B cell (primary cell): Measurements from ENCODE around the gene PCBP2.

ENCODE experiments used
- EZH2 ChIP-seq: IDR thresholded peaks from 2 replicates; pipeline ENCODE4 v1.6.1; 2012; ENCODE audit warnings: borderline replicate concordance, low read depth, mild to moderate bottlenecking, moderate library complexity, low read length; ENCODE audit not compliant: insufficient read depth, poor library complexity, severe bottlenecking
- TF ChIP-seq, protein P1 (sequence below): fragments of 200-600 bp; IDR thresholded peaks from one replicate; pipeline ENCODE4 v1.8.0; 2022; ENCODE audit warnings: antibody characterized with exemption, mild to moderate bottlenecking

DNA sequence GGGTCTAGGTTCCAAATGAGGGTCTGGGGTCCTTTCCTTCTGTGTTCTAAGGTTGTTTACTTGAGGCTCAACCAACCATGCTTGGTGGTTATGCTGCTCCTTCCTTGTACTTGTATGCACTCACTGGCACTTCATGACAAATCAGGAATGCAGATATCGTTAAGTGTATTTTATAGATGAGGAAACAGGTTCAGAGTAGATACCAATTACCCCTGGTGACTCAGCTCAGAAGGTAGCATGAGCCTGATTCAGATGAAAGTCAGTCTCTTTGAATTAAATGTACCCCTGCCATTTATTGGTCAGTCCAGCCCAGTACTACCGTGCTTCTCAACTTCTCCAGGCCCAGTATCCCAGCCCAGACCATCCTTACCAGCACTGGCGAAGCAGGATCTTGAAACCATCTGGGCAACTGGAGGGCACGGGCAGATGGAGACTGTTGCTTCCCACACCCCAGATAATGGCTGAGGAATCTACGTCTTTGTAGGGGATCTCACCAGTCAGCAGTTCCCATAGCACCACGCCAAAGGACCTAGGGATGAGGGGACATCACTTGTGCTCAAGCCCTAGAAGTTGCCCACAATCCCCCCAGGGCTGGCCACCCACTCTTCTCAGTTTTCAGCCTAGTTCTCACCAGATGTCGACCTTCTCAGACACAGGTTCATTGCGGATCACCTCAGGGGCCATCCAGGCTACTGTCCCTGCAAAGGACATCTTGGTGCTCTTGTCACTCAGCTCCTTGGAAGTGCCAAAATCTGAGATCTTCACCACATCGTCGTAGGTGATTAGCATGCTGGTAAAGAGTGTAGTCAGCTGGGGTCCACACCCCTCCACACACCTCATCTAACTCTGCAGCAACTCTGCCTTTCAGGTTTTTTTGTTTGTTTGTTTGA is 33.0 kb downstream of the PCBP2 start:
- TF ChIP-seq, protein P1, sequence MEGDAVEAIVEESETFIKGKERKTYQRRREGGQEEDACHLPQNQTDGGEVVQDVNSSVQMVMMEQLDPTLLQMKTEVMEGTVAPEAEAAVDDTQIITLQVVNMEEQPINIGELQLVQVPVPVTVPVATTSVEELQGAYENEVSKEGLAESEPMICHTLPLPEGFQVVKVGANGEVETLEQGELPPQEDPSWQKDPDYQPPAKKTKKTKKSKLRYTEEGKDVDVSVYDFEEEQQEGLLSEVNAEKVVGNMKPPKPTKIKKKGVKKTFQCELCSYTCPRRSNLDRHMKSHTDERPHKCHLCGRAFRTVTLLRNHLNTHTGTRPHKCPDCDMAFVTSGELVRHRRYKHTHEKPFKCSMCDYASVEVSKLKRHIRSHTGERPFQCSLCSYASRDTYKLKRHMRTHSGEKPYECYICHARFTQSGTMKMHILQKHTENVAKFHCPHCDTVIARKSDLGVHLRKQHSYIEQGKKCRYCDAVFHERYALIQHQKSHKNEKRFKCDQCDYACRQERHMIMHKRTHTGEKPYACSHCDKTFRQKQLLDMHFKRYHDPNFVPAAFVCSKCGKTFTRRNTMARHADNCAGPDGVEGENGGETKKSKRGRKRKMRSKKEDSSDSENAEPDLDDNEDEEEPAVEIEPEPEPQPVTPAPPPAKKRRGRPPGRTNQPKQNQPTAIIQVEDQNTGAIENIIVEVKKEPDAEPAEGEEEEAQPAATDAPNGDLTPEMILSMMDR, result no peak
- no peak for TF ChIP-seq EZH2
